Tibial nerve (tissue), 4 donors: ENCODE measurements around the gene TGFBI.

Source experiments
- CTCF ChIP-seq, 5 experiments: fragments of 200-600 bp in 3 of 5; fragments of 450-650 bp in 2 of 5; sonication (generic) in 3 of 5; IDR thresholded peaks; one replicate each; pipeline ENCODE4 v1.5.1; 2016 to 2019; ENCODE audit warnings: antibody characterized with exemption in 5 of 5, mild to moderate bottlenecking in 3 of 5, moderate library complexity in 2 of 5
- EP300 ChIP-seq, 2 donors: sonication (generic); formaldehyde crosslinking; IDR thresholded peaks; one replicate each; pipeline ENCODE4 v1.6.1; 2017; ENCODE audit warnings: antibody characterized with exemption in 2 of 2, mild to moderate bottlenecking in 1 of 2
- POLR2A ChIP-seq, 2 donors: fragments of 450-650 bp; IDR thresholded peaks; one replicate each; pipeline ENCODE4 v1.6.1; 2017; ENCODE audit warnings: antibody characterized with exemption in 2 of 2, mild to moderate bottlenecking in 2 of 2, moderate library complexity in 2 of 2

- TF ChIP-seq CTCF (IDR thresholded peaks at IDR 0.05) = no peak
- no peak for TF ChIP-seq POLR2A (IDR thresholded peaks at IDR 0.05)
- no peak for TF ChIP-seq EP300 (IDR thresholded peaks at IDR 0.05)
Observed at GRCh38 chr5:136081217-136081591, 52.4 kb downstream of the TGFBI start.
